ENCODE measurements around the gene FAM131C. TPM values are rescaled to one million over a fixed set of nuclear protein-coding genes. Genes with fewer than 3 reads are reported as not detected.

FAM131C gene
- total RNA-seq, 6 experiments from 2014 or later = 0.19 to 1.00 TPM; not detected in 4

DNA sequence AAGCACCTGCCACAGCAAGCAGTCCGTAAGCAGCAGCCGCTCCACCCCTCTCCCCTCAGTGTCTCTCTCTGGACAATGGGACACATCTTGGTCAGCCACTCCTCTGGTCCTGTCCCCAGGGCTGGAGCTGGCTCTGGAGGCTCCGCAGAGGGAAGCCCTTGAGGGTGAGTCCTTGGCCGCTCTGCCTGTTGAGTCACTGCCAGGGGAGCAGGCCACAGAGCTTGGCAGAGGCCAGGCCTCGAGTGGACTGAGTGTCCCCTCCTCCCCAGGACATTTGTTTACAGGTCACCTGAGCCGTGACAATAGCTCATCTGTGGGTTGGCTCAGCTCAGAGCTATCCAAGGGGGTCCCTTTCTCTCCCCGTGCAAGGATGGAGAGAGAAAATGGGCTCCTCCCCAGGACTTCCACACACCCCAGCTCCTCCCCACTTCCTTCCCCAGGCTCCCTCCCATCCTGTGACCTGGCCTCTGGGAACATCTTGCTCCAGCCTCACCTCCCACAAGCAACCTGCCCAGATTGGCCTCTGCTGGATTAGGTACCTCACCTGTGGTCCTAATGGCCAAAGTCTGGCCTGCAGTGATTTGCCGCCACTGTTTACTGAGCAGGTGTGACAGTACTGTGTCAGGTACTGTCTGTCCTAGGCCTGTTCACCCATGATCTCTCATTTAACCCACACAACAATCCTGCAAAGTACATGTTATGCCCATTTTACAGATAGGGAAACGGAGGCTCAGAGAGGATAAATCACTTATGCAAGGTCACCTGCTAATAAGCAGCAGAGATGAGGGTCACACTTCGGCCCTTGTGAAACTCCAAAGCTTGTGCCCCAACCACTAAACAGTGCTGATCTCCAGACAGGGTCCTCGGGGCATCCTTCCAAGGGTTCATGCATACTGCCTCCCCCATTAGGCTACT is 4.8 kb downstream of the FAM131C start:
- DNase-seq = peak; percentile 82 to 91 (median 88)
- Histone ChIP-seq H3K4me1 (peaks cover 0 to 31% (median 13%) of the 10 kb centered on the region in 4 donors), H3K27me3 (no peaks in the 10 kb centered on the region), H3K27ac (peak overlapping the region in 1 of 3 donors; percentile 55), H3K4me3 (no peak overlapping the region), H3K36me3 (no peaks in the 10 kb centered on the region), H3K9me3 (no peaks in the 10 kb centered on the region)
- ATAC-seq = peak; percentile 73 to 84 (median 82)
- WGBS (ENCODE audit: insufficient coverage, low coverage, low lambda C conversion rate, missing lambda C conversion rate) = 32% methylated on average over 5 of the region's 11 CpGs
- intact Hi-C loops (cut with DNase I) = loop anchor here in 1 of 2 donors (10.0 kb wide), 1 partner anchor 76 kb away; no protein-coding TSS in a partner anchor
- no peak for TF ChIP-seq POLR2A (IDR thresholded peaks at IDR 0.05)
- TF ChIP-seq CTCF (IDR thresholded peaks at IDR 0.05) = no peak

GRCh38 chr1:16067933-16068332 is 5.5 kb downstream of the FAM131C start:
- intact Hi-C loops (cut with DNase I) = loop anchor here in 1 of 2 donors (10.0 kb wide), 1 partner anchor 77 kb away; no protein-coding TSS in a partner anchor
- Histone ChIP-seq H3K27me3 (no peaks in the 10 kb centered on the region), H3K4me1 (peaks cover 0 to 25% (median 13%) of the 10 kb centered on the region in 4 donors), H3K36me3 (no peaks in the 10 kb centered on the region), H3K9me3 (no peaks in the 10 kb centered on the region), H3K27ac (peak overlapping the region in 1 of 3 donors; percentile 55), H3K4me3 (no peak overlapping the region)
- DNase-seq (no peak), ATAC-seq (peak in 3 of 4 donors; percentile 1 to 5 (median 2))
- WGBS (ENCODE audit: insufficient coverage, low coverage, low lambda C conversion rate, missing lambda C conversion rate) = 86% methylated on average over 2 of the region's 13 CpGs
- TF ChIP-seq CTCF (IDR thresholded peaks at IDR 0.05) (no peak), POLR2A (IDR thresholded peaks at IDR 0.05) (no peak)

GRCh38 chr1:16067127-16067768 is 6.2 kb downstream of the FAM131C start:
- Histone ChIP-seq H3K36me3 (no peaks in the 10 kb centered on the region), H3K9me3 (no peaks in the 10 kb centered on the region), H3K4me3 (no peak overlapping the region), H3K4me1 (peaks cover 0 to 24% (median 13%) of the 10 kb centered on the region in 4 donors), H3K27ac (peak overlapping the region in 1 of 3 donors; percentile 56), H3K27me3 (no peaks in the 10 kb centered on the region)
- ATAC-seq (peak; percentile 52 to 74 (median 70)), DNase-seq (peak; percentile 82 to 92 (median 91))
- 20% methylated on average over 1 of the region's 6 CpGs for WGBS (ENCODE audit: insufficient coverage, low coverage, low lambda C conversion rate, missing lambda C conversion rate)
- intact Hi-C loops (cut with DNase I) = loop anchor here in 1 of 2 donors (10.0 kb wide), 1 partner anchor 78 kb away; no protein-coding TSS in a partner anchor
- TF ChIP-seq CTCF (IDR thresholded peaks at IDR 0.05) = no peak
- no peak for TF ChIP-seq POLR2A (IDR thresholded peaks at IDR 0.05)

DNA sequence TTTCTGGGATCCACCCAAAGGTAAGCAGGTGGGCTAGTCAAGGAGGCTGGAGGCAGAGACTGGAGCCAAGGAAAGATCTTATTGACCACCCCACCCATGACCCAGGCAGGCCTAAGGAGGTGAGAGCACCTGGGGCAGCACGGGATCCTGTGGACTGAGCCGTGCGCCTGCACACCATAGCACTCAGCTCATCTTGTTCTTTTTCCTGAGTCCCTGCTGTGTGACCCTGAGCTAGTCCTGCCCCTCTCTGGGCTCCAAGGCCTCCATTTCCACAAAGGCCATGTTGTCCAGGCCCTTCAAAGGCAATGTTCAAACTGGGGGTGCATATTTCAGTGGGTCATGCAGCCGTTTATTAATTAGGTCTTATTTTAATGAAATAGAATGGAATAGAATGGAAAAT is 7.2 kb downstream of the FAM131C start:
- H3K27ac ChIP-seq = peak overlapping the region in 1 of 3 donors; percentile 56
- 64% methylated on average over 1 of the region's 4 CpGs for WGBS (ENCODE audit: insufficient coverage, low coverage, low lambda C conversion rate, missing lambda C conversion rate)
- no peak for TF ChIP-seq POLR2A (IDR thresholded peaks at IDR 0.05)
- H3K4me1 ChIP-seq = peaks cover 0 to 24% (median 13%) of the 10 kb centered on the region in 4 donors
- no peaks in the 10 kb centered on the region for H3K27me3 ChIP-seq
- H3K36me3 ChIP-seq = no peaks in the 10 kb centered on the region
- intact Hi-C loops (cut with DNase I) = loop anchor here in 1 of 2 donors (10.0 kb wide), 1 partner anchor 79 kb away; no protein-coding TSS in a partner anchor
- no peak for DNase-seq
- H3K4me3 ChIP-seq = no peak overlapping the region
- H3K9me3 ChIP-seq = no peaks in the 10 kb centered on the region
- ATAC-seq = no peak
